ENCODE data around the gene QSOX2.

The QSOX2 gene

GRCh38 chr9:136245219-136246150 lies at the start of gene QSOX2:
QSOX2 (minus strand) TSS chr9:136245812; CDS start chr9:136245803, 9 bp downstream.
- peak; percentile 85 for DNase-seq

GRCh38 chr9:136295055-136295454 lies 49.4 kb upstream of the QSOX2 start:
- no peak for DNase-seq

GRCh38 chr9:136294437-136294836 lies 48.8 kb upstream of the QSOX2 start:
- DNase-seq, result no peak

- DNase-seq, result no peak
Observed at GRCh38 chr9:136293476-136294077, 48.0 kb upstream of the QSOX2 start.

GRCh38 chr9:136292591-136293448 lies 47.2 kb upstream of the QSOX2 start:
- no peak for DNase-seq

GRCh38 chr9:136292026-136292538 lies 46.5 kb upstream of the QSOX2 start:
- no peak for DNase-seq

GRCh38 chr9:136291306-136292025 lies 45.9 kb upstream of the QSOX2 start:
- no peak for DNase-seq

- no peak for DNase-seq
Observed at GRCh38 chr9:136290508-136291000, 44.9 kb upstream of the QSOX2 start.

- DNase-seq, result no peak
Observed at GRCh38 chr9:136289651-136290507, 44.3 kb upstream of the QSOX2 start.

- no peak for DNase-seq
Observed at GRCh38 chr9:136287960-136288753, 42.5 kb upstream of the QSOX2 start.

- no peak for DNase-seq
Observed at GRCh38 chr9:136286987-136287379, 41.4 kb upstream of the QSOX2 start.

GRCh38 chr9:136286359-136286986 lies 40.9 kb upstream of the QSOX2 start:
- no peak for DNase-seq

GRCh38 chr9:136285501-136286358 lies 40.1 kb upstream of the QSOX2 start:
- no peak for DNase-seq

GRCh38 chr9:136284951-136285350 lies 39.3 kb upstream of the QSOX2 start:
- DNase-seq, result no peak

GRCh38 chr9:136284311-136284710 lies 38.7 kb upstream of the QSOX2 start:
- no peak for DNase-seq

- DNase-seq, result peak; percentile 73
Observed at GRCh38 chr9:136283291-136284235, 38.0 kb upstream of the QSOX2 start.

GRCh38 chr9:136282272-136282861 lies 36.8 kb upstream of the QSOX2 start:
- DNase-seq, result no peak

All from activated naive CD4-positive, alpha-beta T cell treated with anti-CD3 and anti-CD28 coated beads, Interleukin-2, amount 50 U/mL, for 16 hours (primary cell).